HG03025 (cell line): ENCODE results near the gene SH2B3.

Experiments
- ATAC-seq: cut with Tn5 transposase; IDR thresholded peaks from one replicate; pipeline ENCODE4 v1.9.1; 2021; ENCODE audit warnings: mild to moderate bottlenecking, moderate library complexity; ENCODE audit not compliant: unreplicated experiment, low FRiP score

Gene SH2B3

DNA sequence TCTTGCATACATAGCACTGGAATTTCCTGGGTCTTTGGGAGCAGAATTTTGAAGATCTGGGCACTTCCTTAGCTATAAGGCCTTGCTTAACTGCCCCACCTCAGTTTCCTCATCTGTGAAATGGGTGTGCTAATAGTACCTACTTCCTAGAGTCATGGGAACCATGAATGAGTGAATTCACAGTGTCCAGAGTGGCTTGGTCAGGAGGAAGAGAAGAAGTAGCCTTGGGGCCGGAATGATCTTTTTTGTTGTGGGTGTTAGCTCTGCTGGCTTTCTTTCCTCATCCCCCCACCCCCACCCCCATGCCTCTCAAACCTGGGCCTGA is 2.4 kb downstream of the SH2B3 start:
- no peak for ATAC-seq

DNA sequence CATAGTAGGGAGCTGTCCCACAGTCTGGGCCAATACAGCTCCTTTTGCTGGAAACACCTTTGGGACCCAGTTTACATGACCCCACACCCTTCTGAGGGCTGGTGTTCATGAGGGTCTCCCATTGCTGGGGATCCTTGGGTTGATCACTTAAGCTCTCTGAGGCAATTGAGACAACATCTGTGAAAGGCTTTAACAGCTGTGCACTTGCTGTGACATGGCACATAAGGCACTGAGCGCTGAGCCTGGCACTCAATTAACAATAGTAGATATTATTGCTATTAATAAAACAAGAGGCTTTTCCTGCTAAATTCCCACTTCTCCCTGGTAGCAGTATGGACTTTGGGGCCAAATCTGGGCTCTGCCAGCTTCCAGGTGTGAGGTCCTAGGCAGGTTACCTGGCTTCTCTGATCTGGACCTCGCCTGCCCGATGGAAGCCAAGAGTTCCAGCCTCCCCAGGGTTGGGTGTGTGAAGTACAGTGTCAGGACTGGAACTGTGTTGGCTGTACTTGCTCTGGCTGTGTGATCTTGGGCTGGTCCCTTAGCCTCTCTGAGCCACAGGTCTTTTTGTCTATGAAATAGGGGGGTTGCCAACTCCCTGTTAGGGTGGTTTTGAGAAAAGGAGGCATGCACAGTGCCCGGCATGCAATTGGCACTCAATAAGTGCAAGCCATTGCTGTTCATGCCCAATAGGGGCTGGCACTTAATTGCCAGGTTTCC is 3.1 kb downstream of the SH2B3 start:
- ATAC-seq: no peak

DNA sequence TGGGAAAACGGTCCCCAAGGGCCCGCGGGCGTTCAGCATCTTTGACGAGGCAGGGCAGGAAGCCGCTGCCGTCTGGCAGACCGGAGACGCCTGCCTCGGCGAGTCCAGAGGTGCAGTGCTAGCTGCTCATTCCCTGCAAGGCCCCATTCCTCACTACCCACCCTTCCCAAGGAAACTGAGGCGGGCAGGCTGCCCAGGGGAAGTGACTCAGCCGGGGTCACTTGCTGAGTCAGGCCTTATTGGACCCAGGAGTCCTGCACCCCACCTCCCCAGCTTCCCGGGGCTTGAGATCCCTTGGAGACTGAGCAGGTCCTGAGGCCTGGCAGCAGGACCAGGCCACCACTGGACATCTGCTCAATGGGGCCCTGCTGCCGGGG is 3.7 kb downstream of the SH2B3 start:
- no peak for ATAC-seq

DNA sequence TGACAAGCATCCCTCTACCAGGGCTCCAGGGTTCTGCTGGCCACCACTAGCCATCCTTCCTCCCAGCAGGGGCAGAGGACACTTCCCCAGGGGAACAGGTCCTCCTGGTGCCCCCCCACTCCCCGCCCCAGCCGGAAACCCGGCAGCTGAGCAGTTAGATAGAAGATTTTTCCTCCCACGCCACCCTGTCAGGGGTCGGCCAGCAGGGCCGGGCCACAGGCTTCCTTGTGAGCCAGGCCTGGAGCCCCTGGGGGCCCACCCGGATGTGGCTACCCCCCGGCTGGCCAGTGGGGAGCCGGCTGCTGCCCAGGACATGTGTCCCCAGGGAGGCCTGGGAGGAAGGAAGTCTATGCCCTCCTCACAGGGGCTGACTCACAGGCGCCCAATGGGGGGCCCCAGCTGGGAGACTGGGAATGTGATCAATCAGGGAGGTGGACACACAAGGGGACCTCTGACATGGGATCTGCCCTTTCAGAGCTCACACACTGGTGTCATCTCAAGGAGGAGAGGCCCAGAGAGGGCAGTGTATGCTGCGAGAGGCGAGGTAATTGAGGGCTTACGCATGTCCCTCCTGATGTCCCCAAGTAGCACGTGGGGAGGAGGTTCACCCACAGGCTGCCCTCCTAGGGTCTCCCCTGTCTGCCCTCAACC is 4.2 kb downstream of the SH2B3 start:
- ATAC-seq: no peak

DNA sequence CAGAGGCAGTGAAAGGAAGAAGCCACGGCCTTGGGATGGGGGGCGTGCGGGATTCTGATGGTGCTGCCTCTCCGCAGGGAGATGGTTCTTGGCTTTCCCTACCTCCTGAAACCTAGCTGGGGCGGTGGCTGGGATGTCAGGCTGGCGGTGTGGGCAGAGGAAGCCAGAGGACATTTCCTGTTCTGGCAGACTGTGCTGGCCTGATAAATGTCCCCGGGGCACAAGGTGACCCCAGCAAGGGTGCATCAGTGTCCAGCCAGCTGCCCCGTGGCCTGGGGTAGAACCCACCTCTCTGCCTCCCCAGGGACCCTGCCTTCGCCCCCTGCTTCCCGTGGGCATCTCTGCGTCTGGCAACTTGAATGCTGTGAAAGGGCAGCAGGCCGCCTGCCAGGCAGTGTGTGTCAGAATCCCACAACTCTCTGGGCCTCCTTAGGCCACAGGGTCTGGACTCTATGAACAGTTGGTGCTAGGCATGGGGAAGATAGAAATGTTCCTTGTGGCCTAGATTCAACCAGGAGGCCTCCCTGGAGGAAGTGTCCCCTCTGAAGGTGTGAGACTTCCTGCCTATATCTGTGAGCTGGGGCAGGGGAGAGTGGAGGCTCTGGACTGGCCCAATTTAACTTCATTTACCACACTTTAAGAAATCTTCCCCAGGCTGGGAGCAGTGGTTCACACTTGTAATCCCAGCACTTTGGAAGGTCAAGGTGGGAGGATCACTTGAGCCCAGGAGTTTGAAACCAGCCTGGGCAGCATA is 4.9 kb downstream of the SH2B3 start:
- ATAC-seq: no peak

DNA sequence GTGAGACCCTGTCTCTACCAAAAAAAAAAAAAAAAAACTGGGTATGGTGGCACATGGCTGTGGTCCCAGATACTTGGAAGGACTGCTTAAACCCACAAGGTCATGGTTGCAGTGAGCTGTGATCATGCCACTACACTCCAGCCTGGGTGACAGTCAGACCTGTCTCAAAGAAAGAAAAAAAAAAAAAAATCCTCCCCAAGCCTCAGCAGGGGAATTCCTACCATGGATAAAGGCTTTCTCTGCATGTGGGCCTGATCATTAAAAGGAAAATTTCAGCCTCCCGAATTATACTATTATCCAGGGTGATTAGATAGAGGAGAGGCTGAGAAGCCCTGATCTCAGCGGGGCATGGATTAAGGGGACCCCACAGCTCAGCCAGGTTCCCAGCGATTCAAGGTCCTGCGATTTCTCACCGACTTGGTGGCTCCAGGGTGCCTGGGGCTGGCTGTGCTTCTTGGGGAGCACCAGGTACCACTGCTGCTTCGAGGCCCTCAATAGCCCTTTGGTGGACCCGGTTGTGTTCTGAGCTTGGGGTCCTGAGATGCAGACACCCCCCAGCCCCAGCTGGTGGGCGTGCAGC is 5.6 kb downstream of the SH2B3 start:
- no peak for ATAC-seq

DNA sequence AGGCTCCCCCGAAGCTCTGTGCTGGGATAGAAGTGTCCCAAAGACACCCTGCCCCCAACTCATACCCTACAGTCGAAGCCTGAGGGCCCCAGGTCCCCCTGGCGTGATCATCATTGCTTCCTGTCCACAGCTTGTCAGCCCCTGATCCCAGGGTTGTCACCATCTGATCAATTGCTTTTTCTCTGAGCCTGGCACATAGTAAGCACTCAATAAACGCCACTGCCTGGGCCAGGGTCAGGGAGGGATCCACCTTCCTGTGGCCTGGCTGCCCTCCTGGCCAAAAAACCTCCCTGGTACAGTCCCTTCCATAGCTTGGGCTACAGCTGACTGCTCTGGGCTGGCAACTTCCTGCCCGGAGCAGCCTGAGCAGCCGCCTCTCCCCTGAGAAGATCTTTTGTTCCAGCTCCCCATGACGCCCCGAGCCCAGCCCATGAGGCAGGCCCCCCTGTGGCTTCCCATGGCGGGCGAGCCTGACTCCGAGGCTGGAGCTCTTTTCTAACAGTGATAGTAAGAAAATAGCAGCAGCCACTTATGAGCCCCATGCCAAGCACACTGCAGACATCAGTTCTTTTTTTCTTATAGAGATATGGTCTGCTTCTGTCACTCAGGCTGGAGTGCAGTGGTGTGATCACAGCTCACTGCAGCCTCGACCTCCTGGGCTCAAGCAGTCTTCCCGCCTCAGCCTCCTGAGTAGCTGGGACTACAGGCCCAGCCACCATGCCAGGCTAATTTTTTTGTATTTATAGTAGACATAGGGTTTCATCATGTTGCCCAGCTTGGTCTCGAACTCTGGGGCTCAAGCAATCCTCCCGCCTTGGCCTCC is 6.5 kb downstream of the SH2B3 start:
- no peak for ATAC-seq

DNA sequence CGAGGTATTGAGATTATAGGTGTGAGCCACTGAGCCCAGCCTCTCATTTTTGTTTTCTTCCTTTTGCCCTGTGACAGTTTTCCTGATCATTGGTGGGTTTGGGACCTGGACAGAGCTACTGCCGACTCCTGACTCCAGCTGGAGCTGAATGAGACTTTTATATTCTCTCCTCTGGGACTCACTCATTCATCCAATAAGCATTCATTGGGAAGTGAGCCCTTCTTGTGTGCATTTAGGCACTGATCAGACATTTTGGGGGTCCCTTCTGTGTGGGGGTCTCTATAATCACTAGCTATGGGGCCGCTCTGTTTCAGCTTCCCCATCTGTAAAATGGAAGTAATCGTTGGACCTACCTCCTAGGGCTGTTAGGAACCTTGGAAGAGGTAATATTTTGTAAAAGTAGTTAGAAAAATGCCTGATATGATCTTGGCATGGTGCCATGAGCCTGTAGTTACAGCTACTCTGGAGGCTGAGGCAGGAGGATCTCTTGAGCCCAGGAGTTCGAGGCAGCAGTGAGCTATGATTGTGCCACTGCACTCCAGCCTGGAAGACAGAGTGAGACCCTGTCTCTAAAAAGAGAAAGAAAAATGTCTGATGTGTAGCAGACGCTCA is 7.2 kb downstream of the SH2B3 start:
- no peak for ATAC-seq

DNA sequence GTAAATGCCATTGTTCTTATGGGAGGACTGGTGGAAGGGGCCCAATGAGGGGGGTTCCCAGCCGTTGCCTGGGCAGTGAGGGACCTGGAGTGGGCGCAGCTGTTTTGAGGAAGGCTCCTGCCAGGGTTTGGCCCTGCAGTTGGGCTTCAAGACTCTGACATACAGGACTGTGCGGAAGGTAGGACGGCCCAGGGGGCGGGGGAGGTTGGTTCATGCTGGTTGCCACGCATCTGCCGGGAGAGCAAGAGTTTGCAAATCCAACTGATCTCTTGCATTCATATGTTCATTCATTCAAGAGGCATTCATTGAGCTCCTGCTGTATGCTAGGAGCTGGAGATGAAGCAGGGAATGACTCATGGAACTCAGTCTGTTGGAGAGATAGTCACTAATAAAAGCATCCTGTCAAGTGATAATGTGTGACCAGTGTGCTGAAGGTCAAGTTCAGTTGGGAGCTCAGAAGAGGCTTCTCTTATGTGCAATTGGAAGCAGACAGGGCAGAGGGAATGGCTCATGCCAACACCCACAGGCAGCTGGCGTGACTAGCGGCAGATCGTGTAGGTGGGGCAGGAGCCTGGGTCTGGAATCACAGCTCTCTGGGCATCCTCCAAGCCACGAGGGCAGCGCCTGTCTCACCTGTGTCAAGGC is 7.8 kb downstream of the SH2B3 start:
- ATAC-seq: no peak

DNA sequence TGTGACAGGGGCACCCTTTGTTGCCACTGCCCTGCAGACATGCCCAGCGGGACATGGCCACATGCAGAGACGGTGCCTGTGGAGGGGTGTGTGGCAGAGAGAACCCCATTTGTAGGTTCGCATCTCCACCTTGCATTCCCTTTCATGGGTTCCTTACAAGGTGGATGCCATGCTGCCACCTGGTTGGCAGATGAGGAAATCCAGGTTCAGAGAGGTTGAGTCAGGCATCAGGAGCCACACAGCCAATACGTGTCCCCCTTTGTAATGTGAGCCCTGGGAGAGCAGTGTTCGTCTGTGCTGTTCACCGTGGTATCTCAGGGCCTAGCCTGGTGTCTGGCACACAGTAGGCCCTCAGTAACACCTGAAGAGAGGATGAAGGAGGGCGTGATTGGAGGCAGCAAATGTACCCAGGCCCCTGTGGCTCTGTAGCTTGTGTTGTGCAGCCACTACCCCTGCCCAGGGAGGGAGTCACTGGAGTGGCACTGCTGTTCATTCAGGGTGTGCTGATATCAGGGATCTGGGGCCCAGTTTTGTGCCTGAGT is 9.1 kb downstream of the SH2B3 start:
- no peak for ATAC-seq

DNA sequence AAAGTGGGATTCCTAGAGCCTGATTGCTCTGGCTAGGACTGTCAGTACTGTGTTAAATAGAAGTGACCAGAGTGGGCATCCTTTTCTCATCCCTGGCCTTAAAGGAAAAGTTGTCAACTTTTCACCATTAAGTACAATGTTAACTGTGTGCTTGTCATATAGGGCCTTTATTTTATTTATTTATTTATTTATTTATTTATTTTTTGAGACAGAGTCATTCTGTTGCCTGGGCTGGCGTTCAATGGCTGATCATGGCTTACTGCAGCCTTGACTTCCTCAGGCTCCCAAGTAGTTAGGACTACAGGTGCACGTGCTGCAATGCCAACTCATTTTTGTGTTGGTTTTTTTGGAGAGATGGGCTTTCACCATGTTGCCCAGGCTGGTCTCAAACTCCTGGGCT is 11.6 kb downstream of the SH2B3 start:
- ATAC-seq: no peak

DNA sequence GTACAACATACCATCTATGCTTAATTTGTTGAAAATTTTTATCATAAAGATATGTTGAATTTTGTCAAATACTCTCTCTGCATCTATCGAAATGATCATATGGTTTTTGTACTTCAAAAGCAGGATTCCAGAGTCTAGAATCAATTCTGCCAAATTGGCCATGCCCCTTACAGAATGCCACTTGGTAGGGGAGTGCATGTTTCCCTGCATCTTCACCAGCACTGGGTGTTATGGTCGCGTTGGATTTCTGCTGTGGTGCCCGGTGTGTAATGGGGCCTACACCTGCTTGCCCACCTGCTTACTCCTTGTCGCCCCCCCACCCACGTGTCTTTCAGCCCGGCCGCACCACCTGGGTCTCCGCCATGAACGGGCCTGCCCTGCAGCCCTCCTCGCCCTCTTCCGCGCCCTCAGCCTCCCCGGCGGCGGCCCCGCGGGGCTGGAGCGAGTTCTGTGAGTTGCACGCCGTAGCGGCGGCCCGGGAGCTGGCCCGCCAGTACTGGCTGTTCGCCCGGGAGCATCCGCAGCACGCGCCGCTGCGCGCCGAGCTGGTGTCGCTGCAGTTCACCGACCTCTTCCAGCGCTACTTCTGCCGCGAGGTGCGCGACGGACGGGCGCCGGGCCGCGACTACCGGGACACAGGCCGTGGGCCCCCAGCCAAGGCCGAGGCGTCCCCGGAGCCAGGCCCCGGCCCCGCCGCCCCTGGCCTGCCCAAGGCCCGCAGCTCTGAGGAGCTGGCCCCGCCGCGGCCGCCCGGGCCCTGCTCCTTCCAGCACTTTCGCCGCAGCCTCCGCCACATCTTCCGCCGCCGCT is 12.3 kb downstream of the SH2B3 start:
- no peak for ATAC-seq

DNA sequence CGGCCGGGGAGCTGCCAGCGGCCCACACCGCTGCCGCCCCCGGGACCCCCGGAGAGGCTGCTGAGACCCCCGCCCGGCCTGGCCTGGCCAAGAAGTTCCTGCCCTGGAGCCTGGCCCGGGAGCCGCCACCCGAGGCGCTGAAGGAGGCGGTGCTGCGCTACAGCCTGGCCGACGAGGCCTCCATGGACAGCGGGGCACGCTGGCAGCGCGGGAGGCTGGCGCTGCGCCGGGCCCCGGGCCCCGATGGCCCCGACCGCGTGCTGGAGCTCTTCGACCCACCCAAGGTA is 12.8 kb downstream of the SH2B3 start:
- no peak for ATAC-seq

DNA sequence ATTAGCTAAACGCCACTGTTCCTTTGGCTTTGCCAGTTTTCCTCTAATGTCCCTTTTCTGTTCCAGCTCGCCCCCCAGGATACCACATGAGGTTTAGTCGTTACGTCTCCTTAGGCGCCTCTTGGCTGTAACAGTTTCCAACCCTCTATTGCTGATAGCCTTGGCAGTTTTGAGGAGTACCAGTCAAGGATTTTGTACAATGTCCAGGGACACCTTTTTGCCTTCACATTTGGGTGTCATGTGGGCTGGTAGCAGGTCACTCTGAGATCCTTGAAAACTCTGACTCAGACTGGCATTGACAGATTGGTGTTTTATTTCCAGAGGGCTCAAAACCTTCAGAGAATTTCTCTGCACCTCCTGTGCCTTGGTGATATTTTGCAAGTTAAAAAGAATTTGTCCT is 14.1 kb downstream of the SH2B3 start:
- ATAC-seq: no peak

DNA sequence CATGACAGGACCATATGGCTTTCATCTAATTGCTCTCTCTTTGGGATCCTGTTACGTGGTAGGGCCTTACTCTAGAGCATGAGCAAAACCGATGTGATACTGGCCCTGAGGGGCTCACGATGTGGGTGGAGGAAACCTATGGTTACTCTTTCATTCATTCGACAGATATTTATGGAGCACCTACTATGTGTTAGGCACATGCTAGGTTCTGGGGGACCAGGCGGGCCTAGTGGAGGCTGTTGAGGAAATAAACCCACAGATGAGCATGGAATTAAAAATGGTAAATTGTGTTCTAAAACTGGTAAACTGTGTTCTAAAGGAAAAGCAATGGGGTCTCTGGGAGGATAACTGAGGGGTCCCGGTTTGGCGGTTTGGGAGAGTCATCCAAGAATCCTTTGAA is 14.8 kb downstream of the SH2B3 start:
- no peak for ATAC-seq

DNA sequence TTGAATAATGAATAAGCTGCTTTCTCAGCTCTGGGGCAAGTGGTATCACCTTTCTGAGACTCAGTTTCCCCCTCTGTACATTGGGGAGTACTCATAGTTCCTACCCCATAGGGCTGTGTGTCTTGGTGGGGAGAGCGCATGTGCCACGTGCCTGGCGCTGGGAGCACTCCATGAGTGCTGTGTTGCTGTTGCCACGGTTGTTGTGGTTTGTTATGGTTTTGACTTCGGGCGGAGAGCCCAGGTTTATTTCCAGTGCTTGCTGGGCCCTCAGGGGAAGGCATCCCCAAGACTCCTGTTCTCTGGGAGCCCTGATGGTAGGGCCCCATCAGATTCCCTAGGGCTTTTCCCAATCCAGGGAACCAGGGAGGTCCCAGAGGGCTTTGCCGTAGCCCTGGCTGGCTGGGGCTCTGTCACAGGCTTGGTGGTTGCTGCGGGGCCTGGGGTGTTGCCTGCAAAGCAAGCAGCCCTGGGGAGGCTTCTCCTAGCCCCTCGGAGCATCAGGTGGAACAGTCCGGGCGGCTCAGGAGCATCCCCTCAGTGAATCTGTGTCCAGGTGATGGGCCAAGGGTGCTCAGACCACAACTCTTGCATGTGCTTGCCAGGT is 18.6 kb downstream of the SH2B3 start:
- no peak for ATAC-seq

DNA sequence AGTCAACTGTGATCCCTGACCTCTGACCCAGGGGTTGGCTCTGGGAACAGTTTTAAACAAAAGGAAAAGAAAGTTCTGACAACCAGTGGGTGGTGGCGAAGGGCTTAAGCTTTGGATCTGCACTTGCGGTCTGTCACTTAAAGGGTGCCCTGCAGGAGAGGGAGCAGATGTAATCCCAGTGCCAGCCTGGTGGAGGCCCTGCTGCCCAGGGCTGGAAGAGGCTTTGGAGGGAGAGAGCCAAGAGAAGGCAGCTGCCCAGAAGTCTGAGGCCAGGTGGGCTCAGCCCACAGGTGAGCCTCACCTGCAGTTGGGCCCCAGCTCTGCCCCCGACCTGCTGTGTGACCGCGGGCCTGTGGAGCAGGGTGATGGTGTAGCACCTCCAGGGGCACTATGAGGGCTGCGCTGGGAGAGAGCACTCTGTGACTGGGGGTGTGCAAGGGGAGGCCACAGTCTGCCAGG is 19.1 kb downstream of the SH2B3 start:
- no peak for ATAC-seq

DNA sequence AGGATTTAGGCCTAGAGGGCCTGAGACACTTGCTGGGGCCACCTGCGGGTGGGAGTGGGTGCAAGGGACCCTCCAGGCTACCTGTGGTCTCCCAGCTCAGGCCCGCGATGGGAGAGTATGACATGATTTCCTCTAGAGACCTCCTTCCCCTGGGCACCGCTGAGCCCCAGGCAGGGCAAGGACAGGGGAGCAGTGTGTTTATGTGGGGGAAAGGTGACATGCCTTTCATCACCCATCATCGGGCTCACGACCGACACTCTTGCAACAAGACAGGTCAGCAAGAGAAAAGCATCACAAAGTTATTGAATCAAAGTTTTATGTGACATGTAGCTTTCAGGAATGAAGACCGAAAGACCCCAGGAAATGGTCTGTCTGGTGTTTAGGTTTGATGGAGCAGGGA is 19.9 kb downstream of the SH2B3 start:
- ATAC-seq: no peak
